ENCODE measurements around the gene ACP1.

ACP1 gene

GRCh38 chr2:279956-280649 lies 15.4 kb downstream of the ACP1 start:
- TF ChIP-seq CTCF (IDR thresholded peaks at IDR 0.05; ENCODE audit: low read depth, low read length) = no peak

DNA sequence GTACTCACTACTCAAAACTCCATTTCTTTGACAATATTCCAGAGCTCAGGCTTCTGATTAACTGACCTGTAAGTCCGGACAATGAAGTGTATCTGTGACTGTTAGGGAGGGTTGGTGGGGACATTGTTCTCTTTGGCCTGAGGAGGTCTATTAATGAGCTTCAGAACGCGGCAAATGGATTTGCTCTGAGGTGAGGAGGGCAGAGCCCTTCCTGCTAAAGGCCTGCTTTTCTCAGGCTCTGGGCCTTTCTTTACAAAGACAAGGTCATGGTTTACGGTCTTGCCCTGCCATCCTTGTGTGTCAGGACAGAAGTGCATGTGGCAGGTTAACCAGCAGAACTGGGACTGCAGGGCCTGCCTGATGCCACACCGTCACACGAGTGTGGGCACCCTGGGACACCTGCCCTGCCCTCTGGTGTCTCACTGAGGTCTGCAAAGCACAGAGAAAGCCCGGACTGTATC lies 15.9 kb downstream of the ACP1 start:
- TF ChIP-seq CTCF (IDR thresholded peaks at IDR 0.05; ENCODE audit: low read depth, low read length) = no peak
- H3K4me3 ChIP-seq (ENCODE audit: low read depth, low read length) = no peak overlapping the region

More at GRCh38 chr2:279956-280649, 15.4 kb downstream of the ACP1 start:
- H3K4me3 ChIP-seq (ENCODE audit: low read depth, low read length) = no peak overlapping the region

DNA sequence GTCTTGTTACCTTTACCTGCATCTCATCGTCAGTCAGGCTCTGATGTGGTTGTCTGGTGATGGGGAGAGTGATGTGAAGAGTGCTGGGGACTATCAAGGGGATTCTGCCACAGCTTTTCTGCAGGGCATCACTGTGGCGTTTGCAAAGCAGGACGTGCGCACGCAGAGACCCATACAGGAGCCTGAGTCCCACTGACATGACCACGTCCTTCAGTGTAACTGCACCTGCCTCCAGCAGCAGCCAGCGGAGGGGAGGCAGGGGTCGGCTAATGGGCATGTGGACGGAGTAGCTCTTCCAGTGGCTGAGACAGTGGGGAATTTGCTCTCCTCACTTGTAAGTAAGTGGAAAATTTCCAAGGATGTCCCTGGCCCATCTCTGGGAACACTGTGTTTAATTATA lies 16.6 kb downstream of the ACP1 start:
- TF ChIP-seq CTCF (IDR thresholded peaks at IDR 0.05; ENCODE audit: low read depth, low read length) = no peak
- no peak overlapping the region for H3K4me3 ChIP-seq (ENCODE audit: low read depth, low read length)

- H3K4me3 ChIP-seq (ENCODE audit: low read depth, low read length) = no peak overlapping the region
- no peak for TF ChIP-seq CTCF (IDR thresholded peaks at IDR 0.05; ENCODE audit: low read depth, low read length)
Measured at GRCh38 chr2:282371-283263, 17.9 kb downstream of the ACP1 start.

DNA sequence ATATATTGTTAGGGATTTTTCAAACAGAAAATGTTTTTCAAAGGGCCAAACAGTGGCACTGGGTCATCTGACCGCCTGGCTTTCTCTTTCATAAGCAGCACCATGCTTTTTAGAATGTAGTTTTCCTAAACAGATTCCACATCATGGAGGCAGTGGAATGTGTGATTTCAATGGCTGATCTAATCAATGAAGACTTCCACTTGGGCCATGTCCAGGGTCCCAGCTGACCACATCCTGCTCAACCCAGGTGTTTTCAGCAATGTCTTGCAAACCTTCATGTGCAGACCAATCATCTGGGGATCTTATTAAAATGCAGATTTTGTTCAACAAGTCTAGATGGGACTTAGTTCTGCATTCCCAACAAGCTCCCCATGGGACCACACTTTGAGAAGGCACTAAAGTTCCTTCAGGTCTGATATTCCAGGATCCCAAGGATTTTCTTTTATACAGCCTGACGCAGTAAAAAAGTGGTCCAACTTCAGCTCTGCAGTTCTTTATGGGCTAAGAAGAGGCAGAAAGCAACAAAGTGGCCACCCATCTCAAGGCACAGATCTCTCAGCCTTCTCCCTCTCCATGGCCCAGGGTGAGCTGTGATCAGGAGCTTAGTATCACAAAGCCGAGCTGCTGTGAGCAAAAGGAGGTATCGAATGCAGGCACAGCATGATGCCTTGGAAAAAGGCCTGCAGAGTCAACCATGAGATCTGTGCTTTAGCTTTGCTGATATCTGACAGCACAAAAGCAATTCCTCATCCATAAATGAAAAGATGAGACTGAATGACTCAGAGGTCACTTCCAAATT lies 19.4 kb downstream of the ACP1 start:
- H3K4me3 ChIP-seq (ENCODE audit: low read depth, low read length) = no peak overlapping the region
- no peak for TF ChIP-seq CTCF (IDR thresholded peaks at IDR 0.05; ENCODE audit: low read depth, low read length)

GRCh38 chr2:284896-285492 lies 20.2 kb downstream of the ACP1 start:
- no peak overlapping the region for H3K4me3 ChIP-seq (ENCODE audit: low read depth, low read length)
- no peak for TF ChIP-seq CTCF (IDR thresholded peaks at IDR 0.05; ENCODE audit: low read depth, low read length)

All from WI38 (cell line).